GM12892 (cell line): Measurements from ENCODE around the gene TBX20.
"Not testable (repeated sequence)": the region's sequence is repeated elsewhere in the genome, so short reads cannot be mapped to it uniquely, and the experiment has no call there.

Experiments
- DNase-seq: peaks from one replicate; pipeline ENCODE4 v3.0.0; 2011; ENCODE audit not compliant: insufficient read length
- FAIRE-seq: peaks from 2 replicates; lab custom pipeline; 2011; peaks lifted over from hg19 to GRCh38; lab: Jason Lieb, UNC
- POLR2A ChIP-seq: IDR thresholded peaks from 2 replicates; pipeline ENCODE4 v1.6.1; 2011; ENCODE audit warnings: low read depth, low read length, control low read depth
- POLR2AphosphoS5 ChIP-seq: IDR thresholded peaks from 2 replicates; pipeline ENCODE4 v1.6.1; 2011; ENCODE audit warnings: low read depth, low read length, control low read depth
- TAF1 ChIP-seq: IDR thresholded peaks from 2 replicates; pipeline ENCODE4 v1.6.1; 2011; ENCODE audit warnings: low read depth, mild to moderate bottlenecking, control low read depth, low read length, borderline replicate concordance

The TBX20 gene

DNA sequence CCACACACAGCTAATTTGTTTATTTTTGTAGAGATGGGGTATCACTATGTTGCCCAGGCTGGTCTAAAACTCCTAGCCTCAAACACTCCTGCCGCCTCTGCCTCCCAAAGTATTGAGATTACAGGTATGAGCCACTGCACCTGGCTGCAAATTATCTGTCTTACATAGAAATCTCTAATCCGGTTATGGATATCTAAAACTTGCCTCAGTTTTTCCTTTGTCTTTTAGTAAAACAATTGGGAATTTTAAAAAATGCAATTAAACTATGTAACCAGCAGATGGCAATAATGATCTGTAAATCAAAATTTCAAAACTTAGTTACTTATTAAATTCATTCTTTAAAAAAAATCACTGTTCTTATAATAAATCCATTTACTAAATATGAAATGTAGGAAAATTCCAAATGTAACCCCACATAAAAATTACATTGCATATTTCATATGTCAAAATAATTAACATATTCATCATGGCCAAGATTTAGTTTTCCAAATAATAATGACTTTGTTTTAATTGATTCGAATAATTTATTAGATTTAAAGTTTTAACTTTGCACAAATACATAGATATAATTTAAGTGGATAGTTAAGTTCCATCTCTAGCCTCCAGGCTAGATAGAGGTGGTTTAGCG is 63.6 kb downstream of the TBX20 start:
- not testable (repeated sequence) for DNase-seq, FAIRE-seq

DNA sequence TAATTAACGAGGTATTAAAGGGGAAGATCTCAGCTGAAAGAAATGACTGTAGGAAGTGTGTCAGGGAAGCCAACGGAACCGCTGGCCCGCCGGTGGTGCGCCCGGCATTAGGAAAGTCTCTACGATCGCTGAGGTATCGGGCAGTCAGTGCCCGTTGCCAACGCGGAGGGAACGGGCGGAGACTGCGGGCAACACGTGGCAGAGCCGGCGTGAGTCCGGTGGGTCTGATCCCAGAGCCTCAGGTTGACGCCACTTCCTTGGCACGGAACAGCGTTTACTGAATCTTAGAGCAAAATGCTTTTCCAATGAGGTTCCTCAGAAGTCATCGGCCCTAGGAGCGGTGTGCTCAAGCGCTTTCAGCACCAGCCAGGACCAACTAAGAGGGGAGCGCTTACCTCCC is 67.1 kb downstream of the TBX20 start:
- DNase-seq, FAIRE-seq: not testable (repeated sequence)

DNA sequence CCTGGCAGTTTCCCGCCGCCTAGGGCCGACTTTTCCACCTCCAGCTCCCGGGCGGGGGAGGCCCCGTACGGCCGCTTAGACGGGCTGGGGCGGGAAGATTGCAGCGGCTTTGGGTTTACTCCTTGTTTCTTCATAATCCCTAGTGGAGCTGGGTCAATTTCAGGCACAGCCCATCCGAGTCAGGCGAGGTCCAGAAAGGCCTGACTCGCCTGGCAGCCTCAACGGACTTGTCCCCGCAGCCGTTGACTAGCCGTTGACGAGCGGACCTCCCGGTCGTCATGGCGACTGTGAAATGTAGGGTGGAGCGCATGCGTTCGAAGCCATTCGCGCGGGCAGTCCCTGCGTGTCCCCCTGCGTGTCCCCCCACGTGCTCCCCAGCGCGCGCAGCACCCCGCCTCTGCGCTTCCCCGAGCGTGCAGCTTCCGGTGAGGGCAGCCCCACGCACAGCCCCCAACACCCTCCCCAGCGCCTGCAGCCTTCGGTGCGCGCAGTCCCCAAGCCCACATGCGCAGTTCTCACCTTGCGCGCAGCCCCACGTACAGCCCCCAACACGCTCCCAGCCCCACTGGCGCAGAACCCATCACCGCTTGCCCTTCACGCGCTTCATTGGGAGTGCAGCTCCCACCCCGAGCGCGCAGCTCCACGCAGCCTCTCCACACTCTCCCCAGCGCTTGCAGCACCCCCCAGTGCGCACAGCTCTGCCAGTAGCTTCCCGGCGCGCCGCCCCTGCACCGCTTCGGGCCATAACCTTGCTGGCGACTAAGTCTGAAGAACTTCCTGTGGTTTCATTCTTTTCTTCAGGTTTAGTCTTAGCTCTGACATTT is 67.8 kb downstream of the TBX20 start:
- no peak for TF ChIP-seq TAF1
- no peak for TF ChIP-seq POLR2AphosphoS5
- TF ChIP-seq POLR2A, result no peak
- FAIRE-seq (no peak), DNase-seq (no peak)

DNA sequence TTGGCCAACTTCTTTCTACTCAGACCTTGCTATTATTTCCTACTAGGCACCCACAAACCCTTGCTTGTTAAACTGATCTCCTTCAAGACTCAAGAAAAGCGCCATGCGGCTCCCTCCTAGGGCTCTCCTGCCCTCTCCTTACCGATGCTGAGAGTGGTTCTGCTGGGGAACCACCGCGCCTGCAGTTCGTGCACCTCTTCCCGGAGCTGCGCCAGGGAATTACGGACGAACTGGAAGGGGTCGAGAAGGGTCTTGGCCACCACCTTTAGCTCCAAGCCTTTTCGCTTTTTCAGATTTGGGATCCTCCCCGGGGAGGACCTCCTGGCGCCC is 68.4 kb downstream of the TBX20 start:
- not testable (repeated sequence) for DNase-seq, FAIRE-seq

DNA sequence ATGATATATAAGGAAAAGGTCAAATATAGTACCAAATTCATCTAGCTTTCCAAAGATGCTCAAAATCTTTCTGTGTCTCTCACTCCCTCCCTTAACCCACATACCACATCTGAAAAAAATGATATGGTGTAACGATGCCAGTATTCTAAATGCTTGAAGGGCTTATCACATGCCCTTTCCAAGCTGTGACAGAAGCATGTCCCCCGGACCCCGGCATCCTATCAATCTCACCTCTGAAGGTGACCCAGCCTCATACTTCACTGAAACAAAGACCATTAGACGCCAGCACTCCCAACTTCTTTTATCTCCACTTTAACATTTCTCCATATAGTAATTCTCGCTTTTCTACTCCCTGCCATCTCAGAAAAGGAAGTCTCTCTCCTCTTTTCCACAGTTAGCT is 68.9 kb downstream of the TBX20 start:
- FAIRE-seq, DNase-seq: not testable (repeated sequence)

DNA sequence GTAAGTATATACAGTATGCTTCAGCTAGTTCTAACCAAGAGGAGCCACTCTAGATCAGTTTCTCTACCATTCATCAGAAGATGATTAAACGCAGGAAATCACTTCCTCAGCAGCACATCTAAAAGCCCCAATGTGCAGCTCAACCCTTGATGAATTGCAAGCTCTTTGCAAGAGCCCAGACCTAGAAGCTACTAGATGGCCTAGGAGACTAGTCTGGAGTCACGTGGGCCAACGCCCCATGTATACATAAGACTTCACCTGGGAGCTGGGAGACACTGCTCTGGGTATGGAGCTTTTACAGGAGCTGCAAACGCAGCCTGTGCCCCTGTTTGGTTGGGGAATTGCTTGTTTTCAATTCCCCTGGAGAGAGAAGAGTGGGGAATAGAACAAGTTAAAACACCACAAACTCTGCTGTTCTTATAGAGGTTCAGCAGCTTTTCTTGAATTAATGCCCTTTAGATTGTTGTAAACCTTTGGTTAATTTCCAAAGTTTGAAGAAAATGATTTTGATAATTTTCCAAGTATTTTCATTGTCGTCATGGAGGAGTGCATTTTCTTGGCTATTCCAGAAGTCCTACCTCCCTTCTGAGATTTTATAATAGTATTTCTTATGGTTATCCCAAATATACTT is 69.9 kb downstream of the TBX20 start:
- not testable (repeated sequence) for FAIRE-seq, DNase-seq

DNA sequence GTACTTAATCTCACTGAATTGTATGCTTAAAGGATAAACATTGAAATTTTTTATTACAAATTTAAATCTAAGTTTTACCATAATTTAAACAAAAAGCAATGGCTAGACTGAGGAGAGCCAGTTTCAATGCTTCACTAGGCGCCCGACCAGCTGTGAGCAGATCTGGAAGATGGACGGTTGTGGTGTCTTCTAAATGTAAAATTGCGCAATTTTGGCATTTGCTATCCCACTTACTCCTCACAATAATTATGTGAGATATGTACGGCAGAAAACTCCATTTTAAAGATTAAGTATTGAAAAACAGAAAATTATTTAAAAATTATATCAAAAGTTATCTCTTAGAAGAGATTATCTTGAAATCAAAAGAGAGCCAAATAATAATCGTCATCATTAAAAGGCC is 73.2 kb downstream of the TBX20 start:
- FAIRE-seq, DNase-seq: not testable (repeated sequence)

DNA sequence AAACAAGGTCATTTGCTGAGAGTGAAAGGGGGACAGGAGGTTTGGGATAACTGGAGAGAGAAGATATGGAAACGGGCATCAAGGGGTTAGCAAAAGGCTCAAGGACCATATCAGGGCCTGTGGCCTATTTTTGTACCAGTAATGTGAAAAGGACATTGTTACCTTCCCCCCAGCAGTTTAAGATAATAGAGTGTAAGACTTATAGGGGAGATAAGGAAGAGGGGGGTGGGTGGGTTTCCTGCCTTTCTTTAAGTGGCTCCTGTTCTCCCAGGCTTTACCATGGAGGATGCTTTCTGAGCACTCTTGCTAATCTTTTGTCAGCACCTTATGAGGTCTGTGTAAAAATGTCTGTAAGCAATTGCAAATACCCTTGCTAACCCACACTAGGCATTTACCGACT is 80.7 kb downstream of the TBX20 start:
- FAIRE-seq, DNase-seq: not testable (repeated sequence)

DNA sequence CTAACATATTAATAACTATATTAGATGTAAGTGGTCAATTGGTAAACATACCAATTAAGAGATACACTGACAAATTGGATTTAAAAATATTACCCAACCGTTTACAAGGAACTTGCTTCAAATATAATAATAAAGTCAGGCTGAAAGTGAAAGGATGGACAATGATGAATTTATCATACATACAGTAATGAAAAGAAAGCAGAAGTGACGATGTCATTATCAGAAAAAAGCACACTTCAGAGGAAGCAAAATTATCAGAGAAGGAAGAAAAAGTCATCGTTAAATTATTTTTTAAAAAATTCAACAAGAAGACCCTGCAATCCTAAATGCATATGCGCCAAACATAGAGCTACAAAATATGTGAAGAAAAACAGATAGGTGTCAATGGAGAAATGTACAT is 81.8 kb downstream of the TBX20 start:
- not testable (repeated sequence) for DNase-seq, FAIRE-seq

DNA sequence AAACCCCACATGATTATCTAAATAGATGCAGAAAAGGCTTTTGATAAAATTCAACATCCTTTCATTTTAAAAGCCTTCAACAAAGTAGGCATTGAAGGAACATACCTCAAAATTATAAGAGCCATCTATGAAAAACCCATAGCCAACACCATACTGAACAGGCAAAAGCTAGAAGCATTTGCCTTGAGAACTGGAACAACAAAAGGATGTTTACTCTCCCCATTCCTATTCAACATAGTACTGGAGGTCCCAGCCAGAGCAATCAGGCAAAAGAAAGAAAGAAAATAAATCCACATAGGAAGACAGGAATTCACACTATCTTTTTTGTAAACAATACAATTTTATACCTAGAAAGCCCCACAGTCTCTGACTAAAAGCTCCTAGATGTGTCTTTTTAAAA is 86.2 kb downstream of the TBX20 start:
- DNase-seq, FAIRE-seq: not testable (repeated sequence)

DNA sequence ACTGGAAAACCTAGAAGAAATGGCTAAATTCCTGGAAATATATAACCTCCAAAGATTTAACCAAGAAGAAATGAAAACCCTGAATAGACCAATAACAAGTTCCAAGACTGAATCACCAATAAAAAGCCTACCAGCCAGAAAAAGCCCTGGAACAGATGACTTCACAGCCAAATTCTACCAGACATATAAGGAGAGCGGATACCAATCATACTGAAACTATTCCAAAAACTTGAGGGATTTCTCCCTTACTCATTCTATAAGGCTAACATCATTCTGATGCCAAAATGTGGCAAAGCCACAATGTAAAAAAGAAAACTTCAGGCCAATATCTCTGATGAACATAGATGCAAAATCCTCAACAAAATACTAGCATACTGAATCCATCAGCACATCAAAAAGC is 86.7 kb downstream of the TBX20 start:
- not testable (repeated sequence) for FAIRE-seq, DNase-seq

DNA sequence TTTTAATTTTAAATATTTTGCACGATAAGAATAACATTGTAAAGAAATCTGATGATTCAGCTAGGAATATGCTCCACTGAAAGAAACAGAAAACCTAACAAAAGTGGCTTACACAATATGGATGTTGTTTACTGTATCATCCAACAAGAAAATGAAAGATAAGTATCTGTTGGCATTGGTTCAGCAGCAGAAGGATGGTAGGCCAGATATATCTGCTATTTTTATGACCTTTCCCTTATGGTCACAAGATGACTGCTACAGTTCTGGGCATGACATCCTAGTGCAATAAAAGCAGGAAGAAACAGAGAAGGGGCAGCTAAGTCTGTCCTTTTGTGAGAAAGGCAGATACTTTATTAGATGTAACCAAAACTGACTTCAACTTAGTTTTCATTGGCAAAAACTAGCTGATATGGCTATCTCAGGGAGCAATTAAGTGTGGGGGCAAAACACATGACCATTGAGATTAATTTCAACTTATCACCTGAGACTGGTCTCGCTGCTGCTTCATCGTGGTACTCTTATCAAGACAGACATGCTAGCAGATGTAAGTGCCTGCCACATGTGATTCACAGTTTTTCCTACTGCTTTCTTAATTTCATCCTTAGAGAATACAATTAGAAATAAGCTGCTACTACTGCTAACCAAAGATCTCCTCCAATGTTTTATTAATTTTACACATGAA is 92.7 kb downstream of the TBX20 start:
- DNase-seq, result not testable (repeated sequence)

More for the DNA sequence above, 92.7 kb downstream of the TBX20 start:
- FAIRE-seq, result not testable (repeated sequence)
